H9 (cell line): ENCODE measurements around the gene LRRC36. TPM values are rescaled to one million over a fixed set of nuclear protein-coding genes. Genes with fewer than 3 reads are reported as not detected.

ENCODE experiments used
- DNase-seq: peaks from one replicate; pipeline ENCODE4 v3.0.0-alpha.2; 2017
- H2AFZ ChIP-seq: one replicate; pipeline ENCODE4 v1.6.1; 2013; ENCODE audit warnings: mild to moderate bottlenecking, low read length, control low read depth, moderate library complexity
- H2AK5ac ChIP-seq: 2 replicates; pipeline ENCODE4 v1.6.1; 2013; ENCODE audit warnings: low read length, control low read depth, mixed read lengths; ENCODE audit not compliant: insufficient read length
- H2BK120ac ChIP-seq: one replicate; pipeline ENCODE4 v1.6.1; 2013; ENCODE audit warnings: low read depth, mild to moderate bottlenecking, low read length, control low read depth, inconsistent platforms; ENCODE audit not compliant: poor library complexity, severe bottlenecking
- H2BK12ac ChIP-seq: 2 replicates; pipeline ENCODE4 v1.6.1; 2013; ENCODE audit warnings: low read length, control low read depth, mixed read lengths, low read depth; ENCODE audit not compliant: insufficient read length
- H2BK15ac ChIP-seq: 2 replicates; pipeline ENCODE4 v1.6.1; 2013; ENCODE audit warnings: low read depth, low read length, control low read depth
- H2BK20ac ChIP-seq: one replicate; pipeline ENCODE4 v1.6.1; 2013; ENCODE audit warnings: low read depth, mild to moderate bottlenecking, low read length, control low read depth, inconsistent platforms; ENCODE audit not compliant: poor library complexity, severe bottlenecking
- H2BK5ac ChIP-seq: 2 replicates; pipeline ENCODE4 v1.6.1; 2013; ENCODE audit warnings: low read length, control low read depth, mixed read lengths; ENCODE audit not compliant: insufficient read length
- H3K14ac ChIP-seq: 2 replicates; pipeline ENCODE4 v1.6.1; 2013; ENCODE audit warnings: low read length, control low read depth; ENCODE audit not compliant: insufficient read depth
- H3K18ac ChIP-seq: 2 replicates; pipeline ENCODE4 v1.6.1; 2013; ENCODE audit warnings: low read depth, mild to moderate bottlenecking, mixed read lengths, low read length, control low read depth; ENCODE audit not compliant: insufficient read length
- H3K23ac ChIP-seq: 2 replicates; pipeline ENCODE4 v1.6.1; 2013; ENCODE audit warnings: low read length, control low read depth, mixed read lengths, low read depth; ENCODE audit not compliant: insufficient read length
- H3K23me2 ChIP-seq: 2 replicates; pipeline ENCODE4 v1.6.1; 2013; ENCODE audit warnings: low read depth, mild to moderate bottlenecking, mixed read lengths, low read length, control low read depth; ENCODE audit not compliant: insufficient read length, poor library complexity, severe bottlenecking
- H3K27ac ChIP-seq: 2 replicates; pipeline ENCODE4 v1.5.1; 2013; ENCODE audit warnings: low read length, control low read depth, mixed read lengths, low read depth; ENCODE audit not compliant: insufficient read length
- H3K27me3 ChIP-seq: 2 replicates; pipeline ENCODE4 v1.6.1; 2013; ENCODE audit warnings: low read length, control low read depth, inconsistent platforms; ENCODE audit not compliant: insufficient read depth
- H3K4ac ChIP-seq: 2 replicates; pipeline ENCODE4 v1.6.1; 2013; ENCODE audit warnings: low read depth, mild to moderate bottlenecking, control low read depth, inconsistent platforms, low read length, moderate library complexity
- H3K4me1 ChIP-seq: 2 replicates; pipeline ENCODE4 v1.6.1; 2013; ENCODE audit warnings: low read length, control low read depth, inconsistent platforms; ENCODE audit not compliant: insufficient read depth
- H3K4me2 ChIP-seq: 2 replicates; pipeline ENCODE4 v1.6.1; 2013; ENCODE audit warnings: low read length, control low read depth, mixed read lengths; ENCODE audit not compliant: insufficient read length, insufficient read depth
- H3K56ac ChIP-seq: 2 replicates; pipeline ENCODE4 v1.6.1; 2013; ENCODE audit warnings: low read depth, mild to moderate bottlenecking, mixed read lengths, low read length, control low read depth; ENCODE audit not compliant: insufficient read length
- H3K79me1 ChIP-seq: 2 replicates; pipeline ENCODE4 v1.6.1; 2013; ENCODE audit warnings: low read depth, mild to moderate bottlenecking, moderate library complexity, low read length, control low read depth, inconsistent platforms; ENCODE audit not compliant: insufficient read depth, poor library complexity, severe bottlenecking
- H3K79me2 ChIP-seq: 2 replicates; pipeline ENCODE4 v1.6.1; 2013; ENCODE audit warnings: low read length, control low read depth, inconsistent platforms; ENCODE audit not compliant: insufficient read depth
- H3K9ac ChIP-seq: 2 replicates; pipeline ENCODE4 v1.6.1; 2013; ENCODE audit warnings: low read length, control low read depth, mixed read lengths; ENCODE audit not compliant: insufficient read length; ENCODE audit errors: extremely low read depth
- H3K9me3 ChIP-seq: one replicate; pipeline ENCODE4 v1.6.1; 2013; ENCODE audit warnings: low read depth, low read length, inconsistent platforms; ENCODE audit not compliant: control insufficient read depth
- H3T11ph ChIP-seq: one replicate; pipeline ENCODE4 v1.6.1; 2013; ENCODE audit warnings: mild to moderate bottlenecking, low read length, control low read depth, inconsistent platforms
- H4K20me1 ChIP-seq: one replicate; pipeline ENCODE4 v1.6.1; 2013; ENCODE audit not compliant: control insufficient read depth, insufficient read length, insufficient read depth
- H4K5ac ChIP-seq: 2 replicates; pipeline ENCODE4 v1.6.1; 2013; ENCODE audit warnings: low read depth, mild to moderate bottlenecking, mixed read lengths, low read length, control low read depth; ENCODE audit not compliant: insufficient read length
- H4K8ac ChIP-seq: replicated peaks from 2 replicates; pipeline ENCODE4 v1.6.1; 2013; ENCODE audit warnings: low read length, control low read depth, mixed read lengths, low read depth; ENCODE audit not compliant: insufficient read length
- H4K91ac ChIP-seq: 2 replicates; pipeline ENCODE4 v1.6.1; 2013; ENCODE audit warnings: low read depth, mild to moderate bottlenecking, moderate library complexity, mixed read lengths, low read length, control low read depth; ENCODE audit not compliant: insufficient read length
- H3K27ac Mint-ChIP-seq, 3 experiments: 2 replicates in 2 of 3; 3 replicates in 1 of 3; pipeline ENCODE4 v1.8.0; 2020 to 2021; ENCODE audit warnings: mixed read lengths in 3 of 3, mild to moderate bottlenecking in 1 of 3, moderate library complexity in 1 of 3
- H3K27me3 Mint-ChIP-seq: 2 replicates; pipeline ENCODE4 v1.8.0; 2021; ENCODE audit warnings: low read depth, mild to moderate bottlenecking, moderate library complexity, mixed read lengths
- H3K36me3 Mint-ChIP-seq, 3 experiments: 2 replicates in 2 of 3; 3 replicates in 1 of 3; pipeline ENCODE4 v1.8.0; 2020 to 2021; ENCODE audit warnings: low read depth in 3 of 3, mixed read lengths in 3 of 3; ENCODE audit not compliant: insufficient read depth in 1 of 3
- H3K4me1 Mint-ChIP-seq, 2 experiments: 2 replicates each; pipeline ENCODE4 v1.8.0; 2020; ENCODE audit warnings: mixed read lengths in 2 of 2
- H3K4me3 Mint-ChIP-seq, 2 experiments: 2 replicates in 1 of 2; 3 replicates in 1 of 2; pipeline ENCODE4 v1.8.0; 2020 to 2021; ENCODE audit warnings: mild to moderate bottlenecking in 2 of 2, mixed read lengths in 2 of 2, moderate library complexity in 1 of 2
- H3K9me3 Mint-ChIP-seq, 2 experiments: 2 replicates in 1 of 2; 3 replicates in 1 of 2; pipeline ENCODE4 v1.8.0; 2020; ENCODE audit warnings: mild to moderate bottlenecking in 2 of 2, mixed read lengths in 2 of 2, moderate library complexity in 1 of 2
- WGBS: extraction: QIAGEN DNeasy Blood & Tissue Kit; methylation state at CpG from one replicate; pipeline ENCODE4 v1.1.7; 2013; ENCODE audit warnings: missing lambda C conversion rate, low lambda C conversion rate, mixed read lengths; ENCODE audit not compliant: insufficient read length; ENCODE audit errors: extremely low coverage; 5-methylcytosine and 5-hydroxymethylcytosine counted together
- total RNA-seq: library from RNA; stranded (reverse); gene quantifications from 2 replicates; pipeline ENCODE4 v1.2.1, GENCODE V29; 2021
- TF ChIP-seq, protein P1 (sequence below): fragments of 200-600 bp; sonication (generic); conservative IDR thresholded peaks from 3 replicates; pipeline ENCODE4 v1.8.0; 2021; ENCODE audit warnings: antibody characterized with exemption, mild to moderate bottlenecking

Gene LRRC36
- total RNA-seq, 1 experiment from 2014 or later = not detected

DNA sequence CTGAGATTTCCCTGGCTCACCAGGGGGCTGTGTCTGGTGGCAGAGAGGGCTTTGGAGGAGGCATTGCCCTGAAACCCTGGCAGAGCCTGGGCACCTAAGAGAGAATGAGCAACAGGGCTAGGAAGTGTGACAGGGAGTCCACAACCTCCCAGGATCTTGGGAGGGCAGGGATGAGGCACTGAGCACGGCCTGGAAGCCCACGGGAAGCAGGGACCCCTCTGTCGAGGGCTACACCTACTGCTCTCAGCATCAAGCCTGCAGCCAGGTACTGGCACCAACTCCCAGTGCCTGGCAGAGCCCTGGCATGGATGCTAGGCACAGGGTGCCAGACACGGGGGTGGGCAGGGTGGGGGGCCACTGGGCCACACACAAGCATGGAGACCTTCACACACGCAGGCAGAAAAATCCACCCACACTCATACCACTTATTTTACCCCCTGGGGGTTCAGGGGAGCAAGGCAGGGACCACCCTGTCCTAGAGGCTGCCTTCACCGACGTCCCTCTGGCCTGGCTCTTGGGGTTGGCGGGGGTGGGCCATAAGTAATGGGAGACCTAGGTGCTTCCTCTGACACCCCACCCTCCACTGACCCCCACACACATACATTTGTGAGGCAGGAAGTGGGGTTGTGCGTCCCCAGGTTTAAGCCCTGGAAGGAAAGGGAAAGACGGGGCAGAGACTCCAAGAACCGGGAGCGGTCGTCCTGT is 103.3 kb downstream of the LRRC36 start:
- H3K14ac ChIP-seq = peak overlapping the region; percentile 62
- H3K9me3 ChIP-seq = no peaks in the 10 kb centered on the region
- H2AK5ac ChIP-seq = no peak overlapping the region
- no CpG with 5 or more reads among the region's 13 CpGs for WGBS
- H3K23ac ChIP-seq = no peak overlapping the region
- Mint-ChIP-seq H3K4me3 (peak overlapping the region; percentile 80 to 90), H3K36me3 (peaks cover 0 to 3% (median 0%) of the 10 kb centered on the region in 3 experiments; a peak in 2 of 7 replicates), H3K27me3 (peaks cover 16% of the 10 kb centered on the region), H3K27ac (peak overlapping the region in 2 of 3 experiments; percentile 52 to 81; a peak in 2 of 7 replicates), H3K4me1 (peaks cover 68 to 69% of the 10 kb centered on the region in 2 experiments), H3K9me3 (no peaks in the 10 kb centered on the region)
- no peak overlapping the region for H2BK12ac ChIP-seq
- no peak overlapping the region for H2BK120ac ChIP-seq
- H4K8ac ChIP-seq = no peak overlapping the region
- peak overlapping the region; percentile 11 for H3K9ac ChIP-seq
- no peak overlapping the region for H3T11ph ChIP-seq
- no peak overlapping the region for H2BK5ac ChIP-seq
- H3K4me1 ChIP-seq = peaks cover 17% of the 10 kb centered on the region; the same call in 1 of the 2 replicates
- no peaks in the 10 kb centered on the region for H4K20me1 ChIP-seq
- no peak overlapping the region for H3K27ac ChIP-seq
- no peak overlapping the region for H3K56ac ChIP-seq
- H3K23me2 ChIP-seq = peaks cover 17% of the 10 kb centered on the region
- H2BK20ac ChIP-seq = no peak overlapping the region
- DNase-seq = no peak
- H3K18ac ChIP-seq = peak overlapping the region; percentile 85
- no peak overlapping the region for H2AFZ ChIP-seq
- H4K5ac ChIP-seq = no peak overlapping the region
- H4K91ac ChIP-seq = no peak overlapping the region
- peak overlapping the region; percentile 67 for H3K4me2 ChIP-seq
- H3K79me1 ChIP-seq = no peaks in the 10 kb centered on the region
- H3K27me3 ChIP-seq = no peaks in the 10 kb centered on the region; the same call in 1 of the 2 replicates
- no peak overlapping the region for H2BK15ac ChIP-seq
- no peaks in the 10 kb centered on the region; the same call in 1 of the 2 replicates for H3K79me2 ChIP-seq
- H3K4ac ChIP-seq = no peak overlapping the region
- TF ChIP-seq, protein P1, sequence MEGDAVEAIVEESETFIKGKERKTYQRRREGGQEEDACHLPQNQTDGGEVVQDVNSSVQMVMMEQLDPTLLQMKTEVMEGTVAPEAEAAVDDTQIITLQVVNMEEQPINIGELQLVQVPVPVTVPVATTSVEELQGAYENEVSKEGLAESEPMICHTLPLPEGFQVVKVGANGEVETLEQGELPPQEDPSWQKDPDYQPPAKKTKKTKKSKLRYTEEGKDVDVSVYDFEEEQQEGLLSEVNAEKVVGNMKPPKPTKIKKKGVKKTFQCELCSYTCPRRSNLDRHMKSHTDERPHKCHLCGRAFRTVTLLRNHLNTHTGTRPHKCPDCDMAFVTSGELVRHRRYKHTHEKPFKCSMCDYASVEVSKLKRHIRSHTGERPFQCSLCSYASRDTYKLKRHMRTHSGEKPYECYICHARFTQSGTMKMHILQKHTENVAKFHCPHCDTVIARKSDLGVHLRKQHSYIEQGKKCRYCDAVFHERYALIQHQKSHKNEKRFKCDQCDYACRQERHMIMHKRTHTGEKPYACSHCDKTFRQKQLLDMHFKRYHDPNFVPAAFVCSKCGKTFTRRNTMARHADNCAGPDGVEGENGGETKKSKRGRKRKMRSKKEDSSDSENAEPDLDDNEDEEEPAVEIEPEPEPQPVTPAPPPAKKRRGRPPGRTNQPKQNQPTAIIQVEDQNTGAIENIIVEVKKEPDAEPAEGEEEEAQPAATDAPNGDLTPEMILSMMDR = no peak
